Right lobe of liver (tissue), 6 donors: ENCODE measurements around the gene TAPBP. TPM values are rescaled to one million over a fixed set of nuclear protein-coding genes. Genes with fewer than 3 reads are reported as not detected.
A peak's percentile ranks its signal among the peaks of the same experiment; 100 is the strongest.

ENCODE experiments used
- ATAC-seq, 4 donors: fragments of 200-7000 bp; cut with Tn5 transposase; one replicate each; pipeline ENCODE4 v1.9.1; 2020; ENCODE audit warnings: mild to moderate bottlenecking in 4 of 4, moderate library complexity in 4 of 4
- DNase-seq, 3 donors: peaks; one replicate each; pipeline ENCODE4 v3.0.0-alpha.2; 2020
- H3K27ac ChIP-seq, 3 donors: fragments of 200-600 bp; one replicate each; pipeline ENCODE4 v1.8.0; 2022
- H3K27me3 ChIP-seq, 2 donors: fragments of 200-600 bp; one replicate each; pipeline ENCODE4 v1.8.0; 2022
- H3K36me3 ChIP-seq, 4 donors: fragments of 200-600 bp; sonication (generic) in 1 of 4; one replicate each; pipeline versions ENCODE4 v1.5.1 to v1.8.0; 2017 to 2022; ENCODE audit warnings: control low read depth in 1 of 4
- H3K4me1 ChIP-seq, 4 donors: fragments of 200-600 bp; sonication (generic) in 1 of 4; one replicate each; pipeline versions ENCODE4 v1.5.1 to v1.8.0; 2017 to 2022; ENCODE audit warnings: control low read depth in 1 of 4
- H3K4me3 ChIP-seq, 3 donors: fragments of 200-600 bp; one replicate each; pipeline ENCODE4 v1.8.0; 2022
- H3K9me3 ChIP-seq, 4 donors: fragments of 200-600 bp; sonication (generic) in 1 of 4; one replicate each; pipeline versions ENCODE4 v1.5.1 to v1.8.0; 2017 to 2022; ENCODE audit warnings: control low read depth in 1 of 4
- POLR2A ChIP-seq: fragments of 450-650 bp; IDR thresholded peaks from one replicate; pipeline ENCODE4 v1.6.1; 2017; ENCODE audit warnings: antibody characterized with exemption, mild to moderate bottlenecking
- WGBS: methylation state at CpG from one replicate; pipeline ENCODE4 v1.1.6; 2018; ENCODE audit warnings: low coverage, low lambda C conversion rate; ENCODE audit not compliant: insufficient coverage; ENCODE audit errors: missing lambda C conversion rate; 5-methylcytosine and 5-hydroxymethylcytosine counted together
- intact Hi-C, 2 donors: fragments of 100-400 bp; cut with DNase I; formaldehyde crosslinking; loops; one replicate each; pipeline versions ENCODE4 v1.11.2 to v1.14.1; 2022
- total RNA-seq, 6 experiments: library from RNA; depleted of rRNA in 2 of 6; stranded (reverse); fragments of >200 nt in 2 of 6; fragmentation: NEBNext Ultra II Directional in 3 of 6; extraction: Animal tissue kit (Norgen Biotek cat#: 25700) in 3 of 6; gene quantifications; one replicate each; pipeline versions ENCODE4 v1.1.0 to v1.2.4, GENCODE V29; 2016 to 2023
- TF ChIP-seq, protein P1 (sequence below), 4 donors: fragments of 200-600 bp in 3 of 4; fragments of 450-650 bp in 1 of 4; IDR thresholded peaks; one replicate each; pipeline versions ENCODE4 v1.5.1 to v1.8.0; 2016 to 2022; ENCODE audit warnings: antibody characterized with exemption in 4 of 4, mild to moderate bottlenecking in 2 of 4
- donor health status: DM: no; HTN: yes; CAD: no.
- donor health status: DM: no; HTN: no; CAD: no.
- donor health status: DM: no; HTN: no; CAD: no.
- donor health status: DM: no; HTN: yes; CAD: no.
- donor health status: DM: no; HTN: yes; CAD: no.

Gene TAPBP
- total RNA-seq, 6 experiments from 2014 or later, result 89.2 to 140 (median 124) TPM

DNA sequence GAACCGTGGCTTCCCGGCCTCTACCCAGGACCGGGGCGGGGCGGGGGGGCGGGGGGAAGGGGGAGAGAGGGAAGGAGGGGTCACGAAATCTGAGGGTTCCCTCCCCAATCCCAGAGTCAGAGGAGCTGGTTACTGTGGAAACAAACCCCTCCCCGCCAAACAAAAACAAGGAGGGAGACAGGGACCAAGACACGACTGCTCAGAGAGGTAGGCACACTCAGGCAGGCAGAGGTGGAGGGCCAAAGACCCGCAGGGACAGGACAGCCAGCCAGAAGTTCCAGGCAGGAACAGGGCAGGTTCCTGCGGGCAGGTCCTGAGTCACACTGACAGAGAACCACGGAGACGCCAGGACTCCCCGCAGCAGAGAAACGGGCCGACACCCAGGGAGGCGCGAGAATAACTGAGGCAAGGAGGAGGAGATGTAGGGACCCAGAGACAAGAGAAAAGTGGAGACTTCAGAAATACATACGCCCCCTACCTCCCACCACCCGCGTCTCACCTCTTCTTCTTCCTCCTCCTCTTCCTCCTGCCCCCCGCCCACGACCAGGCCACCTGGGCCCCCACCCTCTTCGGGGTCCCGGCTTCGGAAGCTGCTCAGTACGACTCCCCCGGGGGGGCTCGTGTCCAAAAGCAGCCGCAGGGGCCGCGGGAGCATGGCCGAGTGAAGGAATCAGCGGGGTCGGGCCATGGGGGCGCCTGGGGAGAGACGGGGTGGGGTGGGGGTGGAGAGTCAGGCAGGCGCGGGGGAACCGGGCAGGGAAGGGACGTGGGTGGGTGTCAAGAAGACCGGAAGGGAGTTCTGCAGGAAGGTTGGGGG is 15.7 kb downstream of the TAPBP start:
- H3K4me1 ChIP-seq, result peaks cover 0 to 21% (median 4%) of the 10 kb centered on the region in 4 donors
- intact Hi-C loops, result no loop called here
- DNase-seq (peak; percentile 65 to 86 (median 73)), ATAC-seq (peak; percentile 50 to 67 (median 63))
- 4% methylated on average over 29 of the region's 42 CpGs for WGBS
- peaks cover 0 to 23% (median 0%) of the 10 kb centered on the region in 4 donors for H3K36me3 ChIP-seq
- H3K27ac ChIP-seq, result peak overlapping the region; percentile 75 to 97 (median 93)
- TF ChIP-seq, protein P1, sequence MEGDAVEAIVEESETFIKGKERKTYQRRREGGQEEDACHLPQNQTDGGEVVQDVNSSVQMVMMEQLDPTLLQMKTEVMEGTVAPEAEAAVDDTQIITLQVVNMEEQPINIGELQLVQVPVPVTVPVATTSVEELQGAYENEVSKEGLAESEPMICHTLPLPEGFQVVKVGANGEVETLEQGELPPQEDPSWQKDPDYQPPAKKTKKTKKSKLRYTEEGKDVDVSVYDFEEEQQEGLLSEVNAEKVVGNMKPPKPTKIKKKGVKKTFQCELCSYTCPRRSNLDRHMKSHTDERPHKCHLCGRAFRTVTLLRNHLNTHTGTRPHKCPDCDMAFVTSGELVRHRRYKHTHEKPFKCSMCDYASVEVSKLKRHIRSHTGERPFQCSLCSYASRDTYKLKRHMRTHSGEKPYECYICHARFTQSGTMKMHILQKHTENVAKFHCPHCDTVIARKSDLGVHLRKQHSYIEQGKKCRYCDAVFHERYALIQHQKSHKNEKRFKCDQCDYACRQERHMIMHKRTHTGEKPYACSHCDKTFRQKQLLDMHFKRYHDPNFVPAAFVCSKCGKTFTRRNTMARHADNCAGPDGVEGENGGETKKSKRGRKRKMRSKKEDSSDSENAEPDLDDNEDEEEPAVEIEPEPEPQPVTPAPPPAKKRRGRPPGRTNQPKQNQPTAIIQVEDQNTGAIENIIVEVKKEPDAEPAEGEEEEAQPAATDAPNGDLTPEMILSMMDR (IDR thresholded peaks at IDR 0.05), result no peak
- no peak for TF ChIP-seq POLR2A
- no peaks in the 10 kb centered on the region for H3K27me3 ChIP-seq
- H3K9me3 ChIP-seq, result no peaks in the 10 kb centered on the region
- peak overlapping the region; percentile 67 to 95 (median 84) for H3K4me3 ChIP-seq

DNA sequence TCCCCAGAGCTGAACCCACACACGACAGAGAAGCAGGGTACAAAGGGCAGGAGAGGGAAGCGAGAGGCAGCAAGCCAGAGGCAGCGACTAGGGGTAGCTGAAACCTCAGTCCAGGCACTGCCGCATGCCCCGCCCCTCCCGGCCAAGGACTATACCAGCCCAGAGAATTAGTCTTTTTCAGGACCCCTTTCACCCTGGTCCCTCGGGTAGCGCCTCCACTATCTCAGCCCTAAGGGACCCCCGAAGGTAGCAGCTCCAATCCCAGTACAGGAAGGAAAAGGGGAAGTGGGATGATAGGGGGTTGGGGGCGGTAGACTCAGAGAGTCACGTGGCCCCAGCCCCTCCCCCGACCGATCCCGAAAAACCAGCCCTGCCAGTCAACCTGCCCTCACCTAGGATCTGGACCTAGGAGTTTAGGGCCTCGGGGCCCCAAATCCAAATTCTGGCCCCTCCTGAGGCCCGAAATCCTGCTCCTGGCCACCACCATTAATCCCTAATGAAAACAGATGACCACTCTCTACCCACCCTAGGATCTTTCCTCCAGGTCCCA is 16.4 kb downstream of the TAPBP start:
- H3K4me1 ChIP-seq, result peaks cover 0 to 21% (median 4%) of the 10 kb centered on the region in 4 donors
- TF ChIP-seq, protein P1 (IDR thresholded peaks at IDR 0.05), result no peak
- no peak for TF ChIP-seq POLR2A
- H3K27ac ChIP-seq, result peak overlapping the region; percentile 64 to 97 (median 93)
- peaks cover 0 to 25% (median under 1%) of the 10 kb centered on the region in 4 donors for H3K36me3 ChIP-seq
- peak in 2 of 3 donors; percentile 73 to 80 for DNase-seq
- intact Hi-C loops, result no loop called here
- peak overlapping the region; percentile 67 to 95 (median 84) for H3K4me3 ChIP-seq
- WGBS, result 0% methylated on average over 6 of the region's 16 CpGs
- ATAC-seq, result peak; percentile 26 to 49 (median 38)
- no peaks in the 10 kb centered on the region for H3K9me3 ChIP-seq
- no peaks in the 10 kb centered on the region for H3K27me3 ChIP-seq

DNA sequence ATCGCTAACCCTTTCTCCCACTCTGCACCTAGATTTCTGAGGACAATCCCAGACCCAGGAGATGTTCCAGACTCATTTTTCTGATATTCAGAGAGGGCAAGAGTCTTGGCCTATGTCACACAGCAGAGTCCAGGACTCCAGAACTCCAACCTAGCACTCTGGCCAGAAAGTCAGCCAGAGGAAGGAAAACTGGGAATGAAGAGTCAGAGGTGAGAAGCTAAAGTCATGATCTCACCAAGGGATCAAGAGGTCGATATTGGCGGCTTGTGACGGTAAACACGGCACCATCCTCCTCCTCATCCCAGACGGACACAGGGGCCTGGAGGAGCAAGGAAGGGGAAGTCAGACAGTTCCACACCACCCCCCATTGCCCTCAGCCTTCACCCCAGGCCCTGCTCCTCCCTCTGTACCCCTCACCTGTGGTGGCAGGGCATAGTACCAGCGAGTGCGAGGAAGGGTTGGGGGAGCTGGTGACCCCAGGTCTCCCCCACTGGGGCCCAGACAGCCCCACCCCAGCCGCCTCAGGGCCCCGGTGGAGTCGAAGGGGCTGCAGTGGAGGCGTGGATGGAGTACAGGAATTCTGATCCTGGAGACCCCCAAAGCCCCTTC is 17.0 kb downstream of the TAPBP start:
- 14% methylated on average over 9 of the region's 12 CpGs for WGBS
- TF ChIP-seq, protein P1 (IDR thresholded peaks at IDR 0.05), result no peak
- TF ChIP-seq POLR2A, result no peak
- intact Hi-C loops, result no loop called here
- Histone ChIP-seq H3K4me1 (peaks cover 0 to 21% (median 4%) of the 10 kb centered on the region in 4 donors), H3K36me3 (peaks cover 0 to 26% (median 4%) of the 10 kb centered on the region in 4 donors), H3K27ac (peak overlapping the region; percentile 64 to 97 (median 93)), H3K4me3 (peak overlapping the region; percentile 67 to 95 (median 84)), H3K9me3 (no peaks in the 10 kb centered on the region), H3K27me3 (no peaks in the 10 kb centered on the region)
- DNase-seq, result peak in 1 of 3 donors; percentile 31
- ATAC-seq, result peak in 1 of 4 donors; percentile 2

DNA sequence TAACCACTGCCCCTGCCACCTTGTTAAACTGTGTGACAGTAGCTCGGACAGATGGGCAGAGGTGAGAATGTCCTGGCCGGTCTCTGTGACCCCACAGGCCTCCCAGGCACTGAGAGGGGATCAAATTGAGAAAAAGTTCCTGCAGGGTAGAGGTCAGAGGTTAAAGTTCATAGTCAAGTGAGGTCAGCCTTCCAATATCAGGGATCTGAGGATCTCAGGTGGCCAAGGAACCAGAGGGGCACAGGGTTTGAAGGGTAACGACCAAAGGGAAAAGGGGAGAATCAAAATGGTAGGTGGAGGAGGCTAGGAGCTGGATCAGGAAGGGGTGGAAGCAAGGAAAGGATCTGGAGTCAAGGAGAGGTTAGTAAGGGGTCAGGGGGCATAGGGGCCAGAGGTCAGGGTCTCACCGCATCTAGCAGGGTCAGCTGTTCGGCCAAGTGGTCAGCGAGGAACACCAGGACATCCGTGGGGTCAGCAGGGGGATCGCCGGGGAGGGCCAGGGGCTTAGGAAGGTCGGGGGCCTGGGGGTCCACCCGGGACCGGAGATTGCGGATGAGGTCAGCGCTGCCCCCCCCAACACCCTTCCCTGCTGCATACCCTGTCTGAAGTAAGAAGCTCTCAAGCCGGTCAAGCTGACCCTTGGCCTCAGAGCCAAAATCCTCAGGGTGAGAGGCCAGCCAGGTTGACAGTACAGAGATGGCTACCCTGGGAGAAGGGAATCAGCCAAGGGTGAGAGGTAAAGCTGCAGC is 18.1 kb downstream of the TAPBP start:
- no peak overlapping the region for H3K27ac ChIP-seq
- intact Hi-C loops, result no loop called here
- H3K27me3 ChIP-seq, result no peaks in the 10 kb centered on the region
- H3K4me1 ChIP-seq, result peaks cover 0 to 21% (median 5%) of the 10 kb centered on the region in 4 donors
- 63% methylated on average over 5 of the region's 15 CpGs for WGBS
- no peak for ATAC-seq
- H3K9me3 ChIP-seq, result no peaks in the 10 kb centered on the region
- peak in 1 of 3 donors; percentile 28 for DNase-seq
- no peak for TF ChIP-seq POLR2A
- no peak overlapping the region for H3K4me3 ChIP-seq
- H3K36me3 ChIP-seq, result peaks cover 0 to 34% (median 4%) of the 10 kb centered on the region in 4 donors
